Thyroid gland (tissue), 4 donors: ENCODE data around the gene SNX19.

Source experiments
- POLR2A ChIP-seq, 2 donors: fragments of 450-650 bp; IDR thresholded peaks; one replicate each; pipeline ENCODE4 v1.6.1; 2017; ENCODE audit warnings: antibody characterized with exemption in 2 of 2, mild to moderate bottlenecking in 2 of 2, moderate library complexity in 1 of 2
- TF ChIP-seq, protein P1 (sequence below), 6 experiments: fragments of 200-600 bp in 3 of 6; fragments of 450-650 bp in 3 of 6; sonication (generic) in 3 of 6; IDR thresholded peaks; one replicate each; pipeline ENCODE4 v1.5.1; 2016 to 2019; ENCODE audit warnings: antibody characterized with exemption in 6 of 6, mild to moderate bottlenecking in 2 of 6, inconsistent platforms in 1 of 6, moderate library complexity in 1 of 6

DNA sequence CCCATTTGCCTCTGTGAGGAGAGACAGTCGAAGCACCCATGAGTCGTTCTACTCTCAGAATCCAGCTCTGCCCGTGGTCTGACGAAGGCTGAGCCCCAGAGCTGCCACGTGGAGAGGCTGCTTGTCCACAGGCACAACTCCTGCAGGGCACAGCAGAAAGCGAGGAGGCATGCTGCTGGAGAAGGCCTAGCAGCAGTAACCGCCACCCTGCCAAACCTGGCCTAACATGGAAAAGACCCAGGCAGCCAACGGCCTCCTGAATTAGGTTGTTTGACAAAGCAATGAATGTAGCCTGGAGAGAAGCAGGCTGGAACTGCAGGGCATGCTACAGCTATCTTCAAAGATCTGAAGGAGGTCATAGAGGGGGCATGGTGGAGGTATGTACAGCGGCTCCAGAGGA lies 89.7 kb downstream of the SNX19 start:
- TF ChIP-seq, protein P1, sequence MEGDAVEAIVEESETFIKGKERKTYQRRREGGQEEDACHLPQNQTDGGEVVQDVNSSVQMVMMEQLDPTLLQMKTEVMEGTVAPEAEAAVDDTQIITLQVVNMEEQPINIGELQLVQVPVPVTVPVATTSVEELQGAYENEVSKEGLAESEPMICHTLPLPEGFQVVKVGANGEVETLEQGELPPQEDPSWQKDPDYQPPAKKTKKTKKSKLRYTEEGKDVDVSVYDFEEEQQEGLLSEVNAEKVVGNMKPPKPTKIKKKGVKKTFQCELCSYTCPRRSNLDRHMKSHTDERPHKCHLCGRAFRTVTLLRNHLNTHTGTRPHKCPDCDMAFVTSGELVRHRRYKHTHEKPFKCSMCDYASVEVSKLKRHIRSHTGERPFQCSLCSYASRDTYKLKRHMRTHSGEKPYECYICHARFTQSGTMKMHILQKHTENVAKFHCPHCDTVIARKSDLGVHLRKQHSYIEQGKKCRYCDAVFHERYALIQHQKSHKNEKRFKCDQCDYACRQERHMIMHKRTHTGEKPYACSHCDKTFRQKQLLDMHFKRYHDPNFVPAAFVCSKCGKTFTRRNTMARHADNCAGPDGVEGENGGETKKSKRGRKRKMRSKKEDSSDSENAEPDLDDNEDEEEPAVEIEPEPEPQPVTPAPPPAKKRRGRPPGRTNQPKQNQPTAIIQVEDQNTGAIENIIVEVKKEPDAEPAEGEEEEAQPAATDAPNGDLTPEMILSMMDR (IDR thresholded peaks at IDR 0.05), result no peak
- no peak for TF ChIP-seq POLR2A (IDR thresholded peaks at IDR 0.05)
